Left lung (tissue), 10 donors: ENCODE measurements around the gene GPR176. TPM values are rescaled to one million over a fixed set of nuclear protein-coding genes. Genes with fewer than 3 reads are reported as not detected.

Experiments
- ATAC-seq: fragments of 200-7000 bp; cut with Tn5 transposase; one replicate; pipeline ENCODE4 v1.9.1; 2020; ENCODE audit warnings: moderate library complexity
- DNase-seq, 4 donors: peaks; one replicate each; pipeline ENCODE4 v3.0.0-alpha.2; 2013 to 2020
- H3K27ac ChIP-seq, 2 donors: fragments of 200-600 bp; sonication (generic) in 1 of 2; one replicate each; pipeline versions ENCODE4 v1.5.0 to v1.8.0; 2020 to 2021
- H3K27me3 ChIP-seq, 2 donors: fragments of 200-600 bp; sonication (generic) in 1 of 2; one replicate each; pipeline versions ENCODE4 v1.5.0 to v1.8.0; 2020 to 2021
- H3K36me3 ChIP-seq, 2 donors: fragments of 200-600 bp; sonication (generic) in 1 of 2; one replicate each; pipeline versions ENCODE4 v1.5.0 to v1.8.0; 2020 to 2021
- H3K4me1 ChIP-seq, 2 donors: fragments of 200-600 bp; one replicate each; pipeline ENCODE4 v1.8.0; 2021
- H3K4me3 ChIP-seq, 2 donors: fragments of 200-600 bp; sonication (generic) in 1 of 2; one replicate each; pipeline versions ENCODE4 v1.5.0 to v1.8.0; 2020 to 2021; ENCODE audit warnings: mild to moderate bottlenecking in 1 of 2
- H3K9me3 ChIP-seq, 2 donors: fragments of 200-600 bp; sonication (generic) in 1 of 2; one replicate each; pipeline versions ENCODE4 v1.5.0 to v1.8.0; 2020 to 2021
- CTCF ChIP-seq, 2 donors: fragments of 200-600 bp; sonication (generic) in 1 of 2; IDR thresholded peaks; one replicate each; pipeline versions ENCODE4 v1.5.0 to v1.8.0; 2021; ENCODE audit warnings: antibody characterized with exemption in 2 of 2
- intact Hi-C, 2 donors: fragments of 100-400 bp; cut with DNase I; formaldehyde crosslinking; loops; one replicate each; pipeline versions ENCODE4 v1.11.2 to v1.14.2; 2022
- polyA plus RNA-seq, 6 donors: library from polyadenylated mRNA; unstranded; fragments of 120-200 nt; gene quantifications; one replicate each; pipeline ENCODE4 v1.2.1, GENCODE V29; 2013; ENCODE audit not compliant: insufficient read length in 6 of 6
- total RNA-seq, 2 donors: library from RNA; stranded (reverse); fragmentation: NEBNext Ultra II Directional; extraction: Animal tissue kit (Norgen Biotek cat#: 25700); gene quantifications; one replicate each; pipeline ENCODE4 v1.2.1, GENCODE V29; 2021
- donor health status: DM: no; HTN: yes; CAD: no.
- donor health status: DM: no; HTN: no; CAD: no.

Gene GPR176
- total and polyA plus RNA-seq, 8 donors: 2.6 to 6.6 (median 4.0) TPM

GRCh38 chr15:39874890-39875549, 45.0 kb downstream of the GPR176 start:
- Histone ChIP-seq H3K4me1 (no peaks in the 10 kb centered on the region), H3K36me3 (no peaks in the 10 kb centered on the region), H3K27ac (no peak overlapping the region), H3K4me3 (no peak overlapping the region), H3K27me3 (no peaks in the 10 kb centered on the region), H3K9me3 (no peaks in the 10 kb centered on the region)
- peak; percentile 29 to 63 for TF ChIP-seq CTCF (IDR thresholded peaks at IDR 0.05)
- DNase-seq (peak in 1 of 4 donors; percentile 36), ATAC-seq (peak; percentile 86)
- intact Hi-C loops: loop anchor here (5.0 to 10.0 kb wide), 2 partner anchors 70 to 78 kb away; no protein-coding TSS in a partner anchor

- no peaks in the 10 kb centered on the region for H3K4me1 ChIP-seq
- no peak overlapping the region for H3K4me3 ChIP-seq
- no peaks in the 10 kb centered on the region for H3K27me3 ChIP-seq
- intact Hi-C loops: loop anchor here (5.0 to 10.0 kb wide), 2 partner anchors 69 to 77 kb away; no protein-coding TSS in a partner anchor
- H3K9me3 ChIP-seq: no peaks in the 10 kb centered on the region
- H3K27ac ChIP-seq: no peak overlapping the region
- DNase-seq (no peak), ATAC-seq (no peak)
- no peaks in the 10 kb centered on the region for H3K36me3 ChIP-seq
- no peak for TF ChIP-seq CTCF (IDR thresholded peaks at IDR 0.05)
Observed at GRCh38 chr15:39873978-39874377, 46.1 kb downstream of the GPR176 start.

- Histone ChIP-seq H3K9me3 (no peaks in the 10 kb centered on the region), H3K27me3 (no peaks in the 10 kb centered on the region), H3K36me3 (no peaks in the 10 kb centered on the region), H3K27ac (no peak overlapping the region), H3K4me3 (no peak overlapping the region), H3K4me1 (no peaks in the 10 kb centered on the region)
- no peak for DNase-seq
- no peak for ATAC-seq
- intact Hi-C loops: loop anchor here (5.0 to 10.0 kb wide), 2 partner anchors 66 to 73 kb away; no protein-coding TSS in a partner anchor
- TF ChIP-seq CTCF (IDR thresholded peaks at IDR 0.05): no peak
Observed at GRCh38 chr15:39870537-39870936, 49.5 kb downstream of the GPR176 start.

GRCh38 chr15:39869858-39870515, 50.1 kb downstream of the GPR176 start:
- TF ChIP-seq CTCF (IDR thresholded peaks at IDR 0.05): no peak
- H3K9me3 ChIP-seq: no peaks in the 10 kb centered on the region
- no peak for ATAC-seq
- H3K4me3 ChIP-seq: no peak overlapping the region
- H3K4me1 ChIP-seq: no peaks in the 10 kb centered on the region
- H3K36me3 ChIP-seq: no peaks in the 10 kb centered on the region
- H3K27ac ChIP-seq: no peak overlapping the region
- peak in 1 of 4 donors; percentile 55 for DNase-seq
- no peaks in the 10 kb centered on the region for H3K27me3 ChIP-seq
- intact Hi-C loops: loop anchor here (5.0 to 10.0 kb wide), 2 partner anchors 65 to 73 kb away; no protein-coding TSS in a partner anchor

GRCh38 chr15:39869254-39869653, 50.8 kb downstream of the GPR176 start:
- intact Hi-C loops: no loop called here
- DNase-seq (no peak), ATAC-seq (no peak)
- Histone ChIP-seq H3K36me3 (no peaks in the 10 kb centered on the region), H3K9me3 (no peaks in the 10 kb centered on the region), H3K4me1 (no peaks in the 10 kb centered on the region), H3K4me3 (no peak overlapping the region), H3K27ac (no peak overlapping the region), H3K27me3 (no peaks in the 10 kb centered on the region)
- no peak for TF ChIP-seq CTCF (IDR thresholded peaks at IDR 0.05)
